PC-3 (cell line): ENCODE measurements around the gene OSBPL1A. TPM values are rescaled to one million over a fixed set of nuclear protein-coding genes. Genes with fewer than 3 reads are reported as not detected.
A peak's percentile ranks its signal among the peaks of the same experiment; 100 is the strongest.

Experiments
- ATAC-seq: fragments of 200-7000 bp; cut with Tn5 transposase; 2 replicates; pipeline ENCODE4 v1.9.1; 2020; ENCODE audit warnings: mild to moderate bottlenecking, moderate library complexity
- BruUV-seq: library from RNA; stranded (reverse); fragments of 400-500 nt; replicated peaks from 2 replicates; lab custom pipeline; 2021; lab: Mats Ljungman, UMichigan
- CTCF ChIA-PET: fragments of 300-600 bp; sonication (Branson Sonifier 250); formaldehyde crosslinking; loops from one replicate; lab custom pipeline; 2022; ENCODE audit warnings: antibody characterized with exemption; lab: Charles Lee
- POLR2A ChIA-PET: fragments of 300-600 bp; sonication (Branson Sonifier 250); formaldehyde crosslinking; loops from one replicate; lab custom pipeline; 2022; ENCODE audit warnings: antibody characterized with exemption; ENCODE audit not compliant: unreplicated experiment; lab: Charles Lee
- DNase-seq: peaks from one replicate; pipeline ENCODE4 v3.0.0-alpha.2; 2015
- H2AFZ ChIP-seq: fragments of 300-600 bp; sonication (generic); 2 replicates; pipeline ENCODE4 v1.6.0; 2016; ENCODE audit warnings: antibody characterized with exemption, low read length
- H3F3A ChIP-seq: fragments of 300-600 bp; sonication (generic); one replicate; pipeline ENCODE4 v1.6.0; 2017; ENCODE audit warnings: antibody characterized with exemption, low read length, control low read depth, mild to moderate bottlenecking; ENCODE audit not compliant: unreplicated experiment
- H3K27ac ChIP-seq: fragments of 300-600 bp; sonication (generic); 2 replicates; pipeline ENCODE4 v1.5.1; 2016; ENCODE audit warnings: mild to moderate bottlenecking, low read length
- H3K27me3 ChIP-seq: fragments of 300-600 bp; sonication (generic); 2 replicates; pipeline ENCODE4 v1.6.1; 2016; ENCODE audit warnings: low read length, mixed read lengths
- H3K36me3 ChIP-seq: fragments of 300-600 bp; sonication (generic); 2 replicates; pipeline ENCODE4 v1.6.1; 2016; ENCODE audit warnings: low read depth, mixed run types, low read length, mixed read lengths
- H3K4me1 ChIP-seq: fragments of 300-600 bp; sonication (generic); 2 replicates; pipeline ENCODE4 v1.5.1; 2016; ENCODE audit warnings: low read length; ENCODE audit not compliant: insufficient read depth
- H3K4me2 ChIP-seq: fragments of 300-600 bp; sonication (generic); 2 replicates; pipeline ENCODE4 v1.6.0; 2016; ENCODE audit warnings: low read length
- H3K4me3 ChIP-seq: fragments of 300-600 bp; sonication (generic); 2 replicates; pipeline ENCODE4 v1.5.1; 2016; ENCODE audit warnings: mild to moderate bottlenecking, low read length, mixed read lengths
- H3K79me2 ChIP-seq: fragments of 300-600 bp; sonication (generic); 2 replicates; pipeline ENCODE4 v1.6.1; 2017; ENCODE audit warnings: low read length, mixed read lengths
- H3K9ac ChIP-seq: fragments of 300-600 bp; sonication (generic); 2 replicates; pipeline ENCODE4 v1.6.0; 2016; ENCODE audit warnings: mild to moderate bottlenecking, low read length
- H3K9me2 ChIP-seq: fragments of 300-600 bp; sonication (generic); replicated peaks from 2 replicates; pipeline ENCODE4 v1.6.1; 2016; ENCODE audit warnings: mixed run types, low read length, mixed read lengths
- H3K9me3 ChIP-seq: fragments of 300-600 bp; sonication (generic); 2 replicates; pipeline ENCODE4 v1.6.1; 2016; ENCODE audit warnings: low read length, mixed read lengths
- H4K20me1 ChIP-seq: fragments of 300-600 bp; sonication (generic); 2 replicates; pipeline ENCODE4 v1.6.1; 2016; ENCODE audit warnings: low read length, mixed read lengths
- CTCF ChIP-seq: fragments of 300-600 bp; sonication (generic); conservative IDR thresholded peaks from 2 replicates; pipeline ENCODE4 v1.5.1; 2017; ENCODE audit warnings: antibody characterized with exemption, low read depth, mild to moderate bottlenecking, low read length
- EZH2 ChIP-seq: fragments of 300-600 bp; sonication (generic); IDR thresholded peaks from one replicate; pipeline ENCODE4 v1.6.1; 2017; ENCODE audit warnings: antibody characterized with exemption, mild to moderate bottlenecking, low read length; ENCODE audit not compliant: unreplicated experiment
- EZH2phosphoT487 ChIP-seq: fragments of 300-600 bp; sonication (generic); IDR thresholded peaks from 2 replicates; pipeline ENCODE4 v1.6.1; 2018; ENCODE audit warnings: mild to moderate bottlenecking, antibody characterized with exemption, low read length, borderline replicate concordance
- intact Hi-C: fragments of 100-400 bp; cut with micrococcal nuclease; formaldehyde crosslinking; loops from 2 replicates; pipeline ENCODE4 v1.9.0; 2023
- total RNA-seq: library from RNA; depleted of rRNA; stranded (reverse); fragments of >200 nt; gene quantifications from 2 replicates; pipeline ENCODE4 v1.2.3, GENCODE V29; 2014

The OSBPL1A gene
- total RNA-seq, 1 experiment from 2014 or later, result 39.7 TPM

- no TSS peak for BruUV-seq
- ChIA-PET CTCF (no interaction called here), POLR2A (no interaction called here)
Measured at GRCh38 chr18:24396082-24396633, 1.5 kb downstream of the OSBPL1A start.

GRCh38 chr18:24395049-24395795 is 2.4 kb downstream of the OSBPL1A start:
- Histone ChIP-seq H3F3A (no peaks in the 10 kb centered on the region), H3K4me2 (peak overlapping the region; percentile 32), H3K27me3 (no peaks in the 10 kb centered on the region), H3K9ac (no peak overlapping the region), H4K20me1 (no peaks in the 10 kb centered on the region), H3K79me2 (peaks cover 20% of the 10 kb centered on the region; the same call in 1 of the 2 replicates), H3K4me1 (peaks cover 20% of the 10 kb centered on the region), H3K36me3 (no peaks in the 10 kb centered on the region), H2AFZ (no peak overlapping the region), H3K4me3 (no peak overlapping the region), H3K27ac (no peak overlapping the region), H3K9me3 (no peaks in the 10 kb centered on the region), H3K9me2 (no peaks in the 10 kb centered on the region)
- intact Hi-C loops, result loop anchor here (5.0 kb wide), 1 partner anchor 957 kb away; the partner anchor contains the start of gene ZNF521
- CTCF ChIA-PET, result interaction anchor here (0.6 kb wide), 1 partner anchor 65 kb away, joined by 3 read pairs; no protein-coding TSS in a partner anchor
- peak; percentile 9 for DNase-seq
- no peak for TF ChIP-seq CTCF
- TF ChIP-seq EZH2phosphoT487, result no peak
- TF ChIP-seq EZH2, result no peak
- BruUV-seq, result no TSS peak
- no peak for ATAC-seq
- POLR2A ChIA-PET, result no interaction called here

More at GRCh38 chr18:24396082-24396633, 1.5 kb downstream of the OSBPL1A start:
- Histone ChIP-seq H3K36me3 (no peaks in the 10 kb centered on the region), H3F3A (no peaks in the 10 kb centered on the region), H3K4me1 (peaks cover 24% of the 10 kb centered on the region), H3K9me3 (no peaks in the 10 kb centered on the region), H3K27ac (no peak overlapping the region), H3K79me2 (peaks cover 20% of the 10 kb centered on the region; the same call in 1 of the 2 replicates), H3K9ac (no peak overlapping the region), H3K27me3 (no peaks in the 10 kb centered on the region), H3K4me3 (peak overlapping the region; percentile 80), H3K9me2 (no peaks in the 10 kb centered on the region), H2AFZ (no peak overlapping the region), H3K4me2 (peak overlapping the region; percentile 93), H4K20me1 (no peaks in the 10 kb centered on the region)
- ATAC-seq (no peak), DNase-seq (no peak)
- TF ChIP-seq EZH2phosphoT487, result no peak
- intact Hi-C loops, result loop anchor here (5.0 kb wide), 1 partner anchor 956 kb away; the partner anchor contains the start of gene ZNF521

- H3K9ac ChIP-seq, result no peak overlapping the region
- H2AFZ ChIP-seq, result no peak overlapping the region
- intact Hi-C loops, result no loop called here
- DNase-seq (no peak), ATAC-seq (no peak)
- no peak overlapping the region for H3K27ac ChIP-seq
- no peak overlapping the region for H3K4me2 ChIP-seq
- H3K36me3 ChIP-seq, result no peaks in the 10 kb centered on the region
- ChIA-PET POLR2A (no interaction called here), CTCF (no interaction called here)
- no peak for TF ChIP-seq EZH2phosphoT487
- no peak for TF ChIP-seq EZH2
- TF ChIP-seq CTCF, result no peak
- no peak overlapping the region for H3K4me3 ChIP-seq
- no peaks in the 10 kb centered on the region for H3K4me1 ChIP-seq
- H3K9me3 ChIP-seq, result no peaks in the 10 kb centered on the region
- H3K27me3 ChIP-seq, result no peaks in the 10 kb centered on the region
- no peaks in the 10 kb centered on the region for H3F3A ChIP-seq
- H3K79me2 ChIP-seq, result no peaks in the 10 kb centered on the region
- H3K9me2 ChIP-seq, result no peaks in the 10 kb centered on the region
- no TSS peak for BruUV-seq
- no peaks in the 10 kb centered on the region for H4K20me1 ChIP-seq
Measured at GRCh38 chr18:24388957-24389356, 8.7 kb downstream of the OSBPL1A start.
